HepG2 (cell line): Measurements from ENCODE around the gene CENPB. TPM values are rescaled to one million over a fixed set of nuclear protein-coding genes. Genes with fewer than 3 reads are reported as not detected.

ENCODE experiments used
- AHR ChIP-seq: IDR thresholded peaks from 2 replicates; pipeline ENCODE4 v1.6.1; 2018; ENCODE audit warnings: missing genetic modification reagents, missing compliant biosample characterization
- CHD4 ChIP-seq: fragments of 200-600 bp; sonication (generic); IDR thresholded peaks from 2 replicates; pipeline ENCODE4 v1.7.0; 2017; ENCODE audit warnings: mild to moderate bottlenecking, low read length, borderline replicate concordance
- FOXA3 ChIP-seq: IDR thresholded peaks from 2 replicates; pipeline ENCODE4 v1.6.1; 2016; ENCODE audit warnings: missing genetic modification reagents, missing compliant biosample characterization
- KAT7 ChIP-seq: IDR thresholded peaks from 2 replicates; pipeline ENCODE4 v1.6.1; 2018; ENCODE audit warnings: borderline replicate concordance, missing compliant biosample characterization
- MTA1 ChIP-seq: sonication (generic); formaldehyde crosslinking; IDR thresholded peaks from 2 replicates; pipeline ENCODE4 v1.4.0; 2020; ENCODE audit warnings: missing genetic modification reagents, mild to moderate bottlenecking, borderline replicate concordance
- MTF2 ChIP-seq: sonication (generic); formaldehyde crosslinking; IDR thresholded peaks from 2 replicates; pipeline ENCODE4 v1.5.0; 2020; ENCODE audit warnings: missing genetic modification reagents, borderline replicate concordance
- NCOR1 ChIP-seq: fragments of 200-600 bp; sonication (generic); IDR thresholded peaks from 2 replicates; pipeline ENCODE4 v1.7.0; 2017; ENCODE audit warnings: antibody characterized with exemption, low read length, borderline replicate concordance
- RXRB ChIP-seq: IDR thresholded peaks from 2 replicates; pipeline ENCODE4 v1.6.1; 2016; ENCODE audit warnings: borderline replicate concordance, missing genetic modification reagents, missing compliant biosample characterization
- SP5 ChIP-seq: IDR thresholded peaks from 2 replicates; pipeline ENCODE4 v1.6.1; 2016; ENCODE audit warnings: low read depth, borderline replicate concordance
- SRY ChIP-seq: sonication (generic); formaldehyde crosslinking; IDR thresholded peaks from 2 replicates; pipeline ENCODE4 v1.8.0; 2022; ENCODE audit warnings: mild to moderate bottlenecking, missing genetic modification reagents
- THYN1 ChIP-seq: sonication (generic); formaldehyde crosslinking; IDR thresholded peaks from 2 replicates; pipeline ENCODE4 v1.8.1; 2023; ENCODE audit warnings: low read depth, mild to moderate bottlenecking, moderate library complexity, missing genetic modification reagents, borderline replicate concordance
- ZNF354B ChIP-seq: sonication (generic); formaldehyde crosslinking; IDR thresholded peaks from 2 replicates; pipeline ENCODE4 v1.8.0; 2022; ENCODE audit warnings: mild to moderate bottlenecking, missing genetic modification reagents
- ZNF430 ChIP-seq: sonication (generic); formaldehyde crosslinking; IDR thresholded peaks from 2 replicates; pipeline ENCODE4 v1.9.0; 2021; ENCODE audit warnings: mild to moderate bottlenecking, missing genetic modification reagents
- ZNF678 ChIP-seq: sonication (generic); formaldehyde crosslinking; IDR thresholded peaks from 2 replicates; pipeline ENCODE4 v1.4.0; 2020; ENCODE audit warnings: mild to moderate bottlenecking, missing genetic modification reagents
- polyA plus RNA-seq, 8 experiments: library from polyadenylated mRNA; depleted of rRNA in 3 of 8; stranded (reverse) in 7 of 8; unstranded in 1 of 8; fragments of >200 nt; fragmentation: Illumina TruSeq in 4 of 8; extraction: Trizol in 4 of 8; gene quantifications; 2 replicates each; pipeline versions ENCODE4 v1.2.1 to v1.2.3, GENCODE V29; 2011 to 2016; ENCODE audit warnings: low read depth in 4 of 8, missing spikeins in 1 of 8, mixed read lengths in 1 of 8; ENCODE audit not compliant: insufficient read depth in 1 of 8
- total RNA-seq, 5 experiments: library from RNA; depleted of rRNA; stranded (reverse); fragments of >200 nt; fragmentation: Illumina TruSeq; extraction: Trizol; gene quantifications; 2 replicates each; pipeline ENCODE4 v1.2.3, GENCODE V29; 2016; ENCODE audit warnings: low read depth in 1 of 5
- TF ChIP-seq, protein P1 (sequence below): sonication (generic); formaldehyde crosslinking; IDR thresholded peaks from 2 replicates; pipeline ENCODE4 v1.5.0; 2020; ENCODE audit warnings: missing genetic modification reagents
- TF ChIP-seq, protein P2 (sequence below): sonication (generic); formaldehyde crosslinking; IDR thresholded peaks from 2 replicates; pipeline ENCODE4 v1.5.0; 2020; ENCODE audit warnings: missing genetic modification reagents
- TF ChIP-seq, protein P3 (sequence below): sonication (generic); formaldehyde crosslinking; IDR thresholded peaks from 2 replicates; pipeline ENCODE4 v1.4.0; 2020; ENCODE audit warnings: mild to moderate bottlenecking, missing genetic modification reagents
- TF ChIP-seq, protein P4 (sequence below): sonication (generic); formaldehyde crosslinking; IDR thresholded peaks from 2 replicates; pipeline ENCODE4 v1.5.0; 2020; ENCODE audit warnings: missing genetic modification reagents
- TF ChIP-seq, protein P5 (sequence below): sonication (generic); formaldehyde crosslinking; IDR thresholded peaks from 2 replicates; pipeline ENCODE4 v1.5.1; 2020; ENCODE audit warnings: mild to moderate bottlenecking, missing genetic modification reagents, moderate library complexity

The CENPB gene
- total and polyA plus RNA-seq, 2 of the 13 experiments (the other 11 are each of a cell fraction or from before 2014, with no cell fraction given), result 10.4 to 54.5 TPM

DNA sequence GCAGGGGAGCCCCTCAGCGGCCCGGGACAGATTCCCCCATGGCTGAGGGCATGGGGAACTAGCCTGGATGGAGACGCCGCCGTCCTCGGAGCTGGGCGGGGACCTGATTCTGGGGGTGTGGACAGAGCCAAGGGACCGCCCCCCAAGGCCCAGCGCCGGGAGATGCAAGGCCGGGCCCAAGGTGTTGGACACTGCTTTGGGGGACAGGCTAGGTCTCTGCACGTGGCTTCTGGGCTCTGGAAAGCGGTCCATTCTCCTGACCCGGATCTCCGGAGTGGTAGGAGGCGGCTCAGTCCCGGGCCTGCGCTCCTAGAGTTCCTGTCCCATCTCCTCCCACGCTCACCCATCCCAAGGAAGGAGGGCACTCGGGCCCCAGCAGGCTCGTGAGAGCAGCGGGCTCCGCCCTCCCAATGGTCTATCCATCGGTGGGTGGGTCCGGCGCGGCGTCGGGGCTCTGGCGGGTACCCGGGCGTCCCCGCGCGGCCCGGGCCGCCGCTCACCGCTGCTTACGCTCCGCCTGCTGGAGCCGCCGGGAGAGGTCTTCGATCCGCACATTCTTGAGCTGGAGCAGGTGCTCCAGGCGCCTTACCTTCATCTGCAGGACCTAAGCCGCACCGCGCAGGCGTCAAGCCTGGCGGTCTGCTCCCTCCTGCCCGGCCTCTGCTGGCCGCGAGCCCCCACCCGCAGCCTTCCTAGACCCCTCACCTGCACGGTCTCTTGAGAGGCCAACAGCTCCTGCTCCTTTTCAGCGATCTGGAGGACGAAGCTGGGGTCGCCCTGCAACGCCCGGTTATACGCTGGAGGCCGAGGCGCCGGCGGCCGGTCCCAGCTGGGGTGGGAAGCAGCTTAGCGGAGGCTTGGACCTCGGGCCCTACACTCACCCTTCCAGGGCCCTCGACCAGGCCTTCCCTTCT, 8.6 kb downstream of the CENPB start (continued):
- TF ChIP-seq, protein P1, sequence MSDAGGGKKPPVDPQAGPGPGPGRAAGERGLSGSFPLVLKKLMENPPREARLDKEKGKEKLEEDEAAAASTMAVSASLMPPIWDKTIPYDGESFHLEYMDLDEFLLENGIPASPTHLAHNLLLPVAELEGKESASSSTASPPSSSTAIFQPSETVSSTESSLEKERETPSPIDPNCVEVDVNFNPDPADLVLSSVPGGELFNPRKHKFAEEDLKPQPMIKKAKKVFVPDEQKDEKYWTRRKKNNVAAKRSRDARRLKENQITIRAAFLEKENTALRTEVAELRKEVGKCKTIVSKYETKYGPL, result 0 out of 2 replicates have a peak, but pooled peaks have one; percentile 63
- TF ChIP-seq AHR, result peak; percentile 67; the same call in 1 of the 2 replicates
- TF ChIP-seq, protein P2, sequence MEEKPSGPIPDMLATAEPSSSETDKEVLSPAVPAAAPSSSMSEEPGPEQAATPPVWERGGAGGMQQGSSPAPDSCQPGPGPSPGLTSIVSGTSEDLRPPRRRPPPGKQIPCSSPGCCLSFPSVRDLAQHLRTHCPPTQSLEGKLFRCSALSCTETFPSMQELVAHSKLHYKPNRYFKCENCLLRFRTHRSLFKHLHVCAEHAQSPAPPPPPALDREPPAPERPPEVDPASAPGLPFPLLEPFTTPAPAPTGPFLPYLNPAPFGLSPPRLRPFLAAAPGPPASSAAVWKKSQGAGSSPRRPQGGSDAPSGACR, result 0 out of 2 replicates have a peak, but pooled peaks have one; percentile 67
- no peak for TF ChIP-seq CHD4
- TF ChIP-seq, protein P3, sequence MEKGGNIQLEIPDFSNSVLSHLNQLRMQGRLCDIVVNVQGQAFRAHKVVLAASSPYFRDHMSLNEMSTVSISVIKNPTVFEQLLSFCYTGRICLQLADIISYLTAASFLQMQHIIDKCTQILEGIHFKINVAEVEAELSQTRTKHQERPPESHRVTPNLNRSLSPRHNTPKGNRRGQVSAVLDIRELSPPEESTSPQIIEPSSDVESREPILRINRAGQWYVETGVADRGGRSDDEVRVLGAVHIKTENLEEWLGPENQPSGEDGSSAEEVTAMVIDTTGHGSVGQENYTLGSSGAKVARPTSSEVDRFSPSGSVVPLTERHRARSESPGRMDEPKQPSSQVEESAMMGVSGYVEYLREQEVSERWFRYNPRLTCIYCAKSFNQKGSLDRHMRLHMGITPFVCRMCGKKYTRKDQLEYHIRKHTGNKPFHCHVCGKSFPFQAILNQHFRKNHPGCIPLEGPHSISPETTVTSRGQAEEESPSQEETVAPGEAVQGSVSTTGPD (CRISPR knock-in tag), result no peak
- TF ChIP-seq THYN1 (CRISPR knock-in tag), result no peak
- TF ChIP-seq RXRB (CRISPR knock-in tag), result no peak
- TF ChIP-seq, protein P4, sequence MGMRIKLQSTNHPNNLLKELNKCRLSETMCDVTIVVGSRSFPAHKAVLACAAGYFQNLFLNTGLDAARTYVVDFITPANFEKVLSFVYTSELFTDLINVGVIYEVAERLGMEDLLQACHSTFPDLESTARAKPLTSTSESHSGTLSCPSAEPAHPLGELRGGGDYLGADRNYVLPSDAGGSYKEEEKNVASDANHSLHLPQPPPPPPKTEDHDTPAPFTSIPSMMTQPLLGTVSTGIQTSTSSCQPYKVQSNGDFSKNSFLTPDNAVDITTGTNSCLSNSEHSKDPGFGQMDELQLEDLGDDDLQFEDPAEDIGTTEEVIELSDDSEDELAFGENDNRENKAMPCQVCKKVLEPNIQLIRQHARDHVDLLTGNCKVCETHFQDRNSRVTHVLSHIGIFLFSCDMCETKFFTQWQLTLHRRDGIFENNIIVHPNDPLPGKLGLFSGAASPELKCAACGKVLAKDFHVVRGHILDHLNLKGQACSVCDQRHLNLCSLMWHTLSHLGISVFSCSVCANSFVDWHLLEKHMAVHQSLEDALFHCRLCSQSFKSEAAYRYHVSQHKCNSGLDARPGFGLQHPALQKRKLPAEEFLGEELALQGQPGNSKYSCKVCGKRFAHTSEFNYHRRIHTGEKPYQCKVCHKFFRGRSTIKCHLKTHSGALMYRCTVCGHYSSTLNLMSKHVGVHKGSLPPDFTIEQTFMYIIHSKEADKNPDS, result no peak; the same call in 1 of the 2 replicates
- TF ChIP-seq, protein P5, sequence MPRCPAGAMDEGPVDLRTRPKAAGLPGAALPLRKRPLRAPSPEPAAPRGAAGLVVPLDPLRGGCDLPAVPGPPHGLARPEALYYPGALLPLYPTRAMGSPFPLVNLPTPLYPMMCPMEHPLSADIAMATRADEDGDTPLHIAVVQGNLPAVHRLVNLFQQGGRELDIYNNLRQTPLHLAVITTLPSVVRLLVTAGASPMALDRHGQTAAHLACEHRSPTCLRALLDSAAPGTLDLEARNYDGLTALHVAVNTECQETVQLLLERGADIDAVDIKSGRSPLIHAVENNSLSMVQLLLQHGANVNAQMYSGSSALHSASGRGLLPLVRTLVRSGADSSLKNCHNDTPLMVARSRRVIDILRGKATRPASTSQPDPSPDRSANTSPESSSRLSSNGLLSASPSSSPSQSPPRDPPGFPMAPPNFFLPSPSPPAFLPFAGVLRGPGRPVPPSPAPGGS, result peak; percentile 84; the same call in 1 of the 2 replicates
- no peak for TF ChIP-seq ZNF354B
- TF ChIP-seq ZNF430 (CRISPR knock-in tag), result no peak
- peak; percentile 15; the same call in 1 of the 2 replicates for TF ChIP-seq FOXA3 (CRISPR knock-in tag)
- no peak for TF ChIP-seq KAT7 (CRISPR knock-in tag)
- no peak for TF ChIP-seq NCOR1
- no peak for TF ChIP-seq MTA1 (CRISPR knock-in tag)
- TF ChIP-seq SRY (CRISPR knock-in tag), result no peak
- peak; percentile 35; the same call in 1 of the 2 replicates for TF ChIP-seq SP5
- peak; percentile 58; the same call in 1 of the 2 replicates for TF ChIP-seq ZNF678 (CRISPR knock-in tag)
- TF ChIP-seq MTF2 (CRISPR knock-in tag), result peak; percentile 52; the same call in 1 of the 2 replicates
